Measurements from ENCODE around the gene PFDN2. TPM values are rescaled to one million over a fixed set of nuclear protein-coding genes. Genes with fewer than 3 reads are reported as not detected.

Gene PFDN2
- 64.4 TPM for total RNA-seq

DNA sequence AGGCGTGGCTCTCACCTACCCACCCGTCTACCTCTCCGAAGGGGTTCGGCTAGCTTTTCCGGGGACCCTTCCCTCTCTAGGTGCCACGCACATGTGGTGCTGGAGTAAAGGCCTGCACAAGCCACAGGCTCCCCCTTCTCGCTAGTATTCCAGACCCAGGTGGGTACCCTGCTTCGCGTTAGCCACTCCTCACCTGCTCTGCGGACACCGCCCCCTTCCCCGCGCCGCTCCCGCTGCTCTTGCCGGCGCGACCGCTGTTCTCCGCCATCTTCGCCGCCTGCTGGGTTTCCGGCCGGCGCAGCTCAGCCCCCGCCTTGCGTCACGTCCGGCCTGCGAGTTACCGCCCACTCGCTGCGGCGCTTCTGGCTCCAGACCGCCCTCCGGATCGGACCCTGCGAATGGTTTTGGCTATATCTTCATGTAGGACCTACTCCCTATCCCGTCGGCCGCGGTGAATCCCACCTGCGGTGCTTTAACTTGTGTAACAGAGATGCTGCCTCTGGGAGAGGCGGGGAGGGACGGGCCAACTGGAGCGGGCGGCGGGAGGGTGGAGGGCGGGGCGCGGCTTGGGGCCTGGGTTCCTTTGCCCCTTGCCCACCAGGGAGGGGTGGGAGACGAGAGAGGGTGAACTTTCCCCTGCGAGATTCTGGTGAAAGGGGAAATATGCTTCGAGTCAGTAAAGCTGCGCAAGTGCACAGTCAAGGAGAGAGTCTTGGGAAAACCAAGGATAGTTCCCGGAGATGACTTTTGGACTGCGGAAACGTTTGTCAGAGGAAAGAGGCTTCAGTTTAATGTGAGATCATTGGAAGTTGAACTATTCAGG, at the start of gene PFDN2, which contains the start of gene NIT1:
PFDN2 (minus strand) TSS at position 279 of the 823 bp plus-strand sequence; CDS start at position 268, 11 bp downstream.
NIT1 (plus strand) TSS at position 347 of the 823 bp plus-strand sequence; CDS start at position 419, 72 bp downstream.

DNA sequence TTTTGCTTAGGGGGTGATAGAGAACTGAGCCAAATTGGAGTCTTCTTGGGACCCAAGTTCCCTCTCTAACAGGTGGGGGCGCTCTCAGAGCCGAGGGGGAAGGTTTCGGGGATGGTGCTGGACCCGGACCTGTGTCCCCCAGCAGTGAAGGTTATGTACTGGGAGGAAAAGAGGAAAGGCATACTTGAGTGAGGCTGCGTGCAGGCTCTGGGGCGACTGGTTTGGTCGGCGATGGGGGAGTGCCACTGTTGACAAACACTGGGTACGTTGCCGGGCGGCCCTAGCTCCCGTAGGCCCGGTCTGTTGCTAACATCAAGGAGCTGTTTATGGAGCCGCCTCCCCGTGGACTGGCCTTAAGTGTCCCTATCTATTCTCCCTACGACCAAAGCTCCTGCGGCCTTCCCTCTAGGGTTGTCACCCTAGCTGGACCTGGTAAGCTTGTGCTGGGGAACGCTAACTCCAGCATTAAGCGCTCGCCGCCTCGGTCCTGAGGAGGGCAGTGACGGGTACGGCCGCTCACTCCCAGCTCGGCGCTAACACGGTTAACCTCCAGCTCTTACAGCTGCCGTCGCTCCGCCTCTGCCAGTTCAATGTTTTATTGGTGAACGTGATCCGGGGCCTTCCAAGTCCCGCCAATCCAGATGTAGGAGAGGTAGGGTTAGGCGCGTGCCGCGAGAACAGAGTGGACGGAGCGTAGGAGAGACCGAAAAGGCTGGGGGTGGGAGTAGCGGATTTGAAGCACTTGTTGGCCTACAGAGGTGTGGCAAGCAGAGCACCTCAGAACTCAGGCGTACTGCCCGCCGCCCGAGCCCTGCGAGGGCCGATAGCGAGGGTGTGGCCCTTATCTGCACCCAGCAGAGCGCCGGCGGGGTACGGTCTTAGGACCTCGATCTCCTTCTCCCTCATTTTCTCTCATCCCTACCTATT, 48.2 kb upstream of the PFDN2 start, which contains the start of gene PPOX:
PPOX (plus strand) TSS at position 685 of the 927 bp plus-strand sequence. CDS start 422 bp downstream, outside the sequence.

GRCh38 chr1:161159087-161159912, 41.5 kb upstream of the PFDN2 start, which contains the start of gene USP21:
Gene USP21, plus strand, starts transcription at chr1:161159500. Its CDS starts 1,141 bp downstream, at chr1:161160641.

GRCh38 chr1:161153682-161154337, 36.0 kb upstream of the PFDN2 start, which contains the start of gene UFC1:
Gene UFC1, plus strand, starts transcription at chr1:161153978. Its CDS starts 20 bp downstream, at chr1:161153998.

GRCh38 chr1:161132410-161133219, 14.8 kb upstream of the PFDN2 start, which contains the start of gene DEDD:
Gene DEDD, minus strand, starts transcription at chr1:161132667. Its CDS starts 8,205 bp downstream, at chr1:161124462.

GRCh38 chr1:161098210-161099068, 19.4 kb downstream of the PFDN2 start, which contains the start of gene KLHDC9:
Gene KLHDC9, plus strand, starts transcription at chr1:161098361. Its CDS starts 175 bp downstream, at chr1:161098536.

DNA sequence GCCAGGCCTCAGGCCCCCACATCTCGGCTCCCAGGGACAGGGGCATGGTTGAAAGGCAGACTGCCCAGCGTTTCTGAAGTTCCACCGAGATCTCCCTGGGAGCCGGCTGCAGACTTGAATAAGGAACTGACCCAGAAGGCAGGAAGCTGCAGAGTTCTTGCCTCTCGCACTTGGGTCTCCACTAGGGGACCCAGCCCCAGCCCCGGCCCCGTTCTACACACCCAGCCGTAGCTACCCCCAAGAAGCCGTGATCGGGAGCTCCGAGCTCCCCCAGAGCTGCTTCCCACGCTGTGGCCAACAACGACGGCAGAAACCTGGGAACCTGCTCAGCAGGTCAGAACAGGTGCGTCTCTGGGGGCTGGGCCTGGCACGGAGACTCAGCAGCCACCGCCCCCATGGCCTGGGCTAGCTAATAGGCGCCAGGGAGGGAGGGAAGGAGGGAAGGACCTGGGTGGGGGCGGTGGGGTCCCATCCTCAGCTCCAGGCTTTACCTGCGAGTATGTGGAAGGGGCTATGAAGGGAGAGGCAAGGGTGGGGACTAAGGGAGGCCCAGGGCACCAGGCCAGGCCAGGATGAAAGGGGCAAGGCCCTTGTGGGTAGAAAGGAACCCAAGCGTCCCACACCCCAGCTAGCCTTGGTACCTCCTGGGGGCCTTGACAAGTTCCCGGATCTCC, 28.4 kb downstream of the PFDN2 start, which contains the start of gene NECTIN4:
NECTIN4 (minus strand) TSS at position 308 of the 674 bp plus-strand sequence; CDS start at position 46, 262 bp downstream.

GRCh38 chr1:161069731-161070270, 48.0 kb downstream of the PFDN2 start, which contains the start of gene ARHGAP30:
Gene ARHGAP30, minus strand, starts transcription at chr1:161069891. Its CDS starts 267 bp downstream, at chr1:161069624.

Small RNAs within 50 kb of the gene (small RNA-seq; reads per million reads assigned to genes)
- gene RF01225: not detected

Other genes with a start within 250 kb of the PFDN2 start
- gene ITLN1, start 232.9 kb downstream of the PFDN2 start, total RNA-seq: not detected
- not detected for gene ITLN2, start 163.2 kb downstream of the PFDN2 start, total RNA-seq
- gene F11R, start 96.9 kb downstream of the PFDN2 start, total RNA-seq: 11.5 TPM
- 52.1 TPM for gene TSTD1, start 79.1 kb downstream of the PFDN2 start, total RNA-seq
- gene USF1, start 72.1 kb downstream of the PFDN2 start, total RNA-seq: 93.4 TPM
- 1.6 TPM for gene ARHGAP30, start 48.1 kb downstream of the PFDN2 start, total RNA-seq
- gene NECTIN4, start 28.5 kb downstream of the PFDN2 start, total RNA-seq: not detected
- gene KLHDC9, start 19.7 kb downstream of the PFDN2 start, total RNA-seq: 15.5 TPM
- 19.1 TPM for gene NIT1, start 68 bp upstream of the PFDN2 start, total RNA-seq
- gene DEDD, start 14.6 kb upstream of the PFDN2 start, total RNA-seq: 24.7 TPM
- gene UFC1, start 35.9 kb upstream of the PFDN2 start, total RNA-seq: 137 TPM
- gene USP21, start 41.5 kb upstream of the PFDN2 start, total RNA-seq: 14.5 TPM
- gene PPOX, start 48.4 kb upstream of the PFDN2 start, total RNA-seq: 31.4 TPM
- 19.8 TPM for gene B4GALT3, start 59.5 kb upstream of the PFDN2 start, total RNA-seq
- 1.2 TPM for gene ADAMTS4, start 81.0 kb upstream of the PFDN2 start, total RNA-seq
- gene NDUFS2, start 84.3 kb upstream of the PFDN2 start, total RNA-seq: 143 TPM
- 5.3 TPM for gene FCER1G, start 97.3 kb upstream of the PFDN2 start, total RNA-seq
- gene APOA2, start 105.6 kb upstream of the PFDN2 start, total RNA-seq: not detected
- 23.5 TPM for gene TOMM40L, start 108.0 kb upstream of the PFDN2 start, total RNA-seq
- gene NR1I3, start 120.2 kb upstream of the PFDN2 start, total RNA-seq: not detected
- gene PCP4L1, start 140.7 kb upstream of the PFDN2 start, total RNA-seq: 27.9 TPM
- gene MPZ, start 191.9 kb upstream of the PFDN2 start, total RNA-seq: 1.2 TPM
- gene SDHC, start 196.3 kb upstream of the PFDN2 start, total RNA-seq: 21.0 TPM
- gene CFAP126, start 249.8 kb upstream of the PFDN2 start, total RNA-seq: 6.5 TPM